Fibroblast of peridontal ligament (primary cell): ENCODE data around the gene PTPRN2.

Source experiments
- DNase-seq: peaks from one replicate; pipeline ENCODE4 v3.0.0-alpha.2; 2010; ENCODE audit errors: extremely low read depth

Gene PTPRN2

DNA sequence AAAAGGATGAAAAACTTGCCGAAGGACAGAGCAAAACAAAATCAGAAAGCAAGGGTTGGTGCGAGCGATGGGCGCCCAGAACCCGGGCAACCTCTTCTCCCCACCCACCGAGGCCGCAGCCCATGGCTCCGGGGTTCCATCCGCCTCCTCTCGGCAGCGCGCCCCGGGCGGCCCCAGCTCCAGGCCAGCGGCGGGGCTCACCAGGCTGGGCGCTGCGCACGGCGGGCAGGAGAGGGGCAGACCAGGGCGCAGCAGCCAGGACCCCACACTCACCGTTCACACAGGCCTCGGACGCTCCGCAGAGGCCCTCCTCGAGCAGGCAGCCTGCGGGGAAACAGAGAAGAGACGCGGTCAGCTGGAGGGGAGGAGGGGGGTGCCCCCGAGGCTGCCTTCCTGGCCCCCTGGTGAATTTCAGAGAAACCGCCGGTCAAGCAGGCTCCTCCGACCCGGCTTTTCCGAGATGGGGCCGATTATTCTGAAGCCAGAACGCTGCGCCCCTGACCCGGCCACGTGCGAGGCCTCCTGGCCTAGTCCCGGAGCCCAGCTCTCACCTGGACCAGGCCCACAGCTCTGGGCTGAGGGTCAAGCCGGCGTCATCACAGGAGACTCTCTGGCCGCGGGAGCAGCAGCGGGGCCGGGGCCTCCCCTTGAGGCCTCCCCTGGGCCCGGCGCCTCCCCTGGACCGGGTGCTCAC, 98.0 kb downstream of the PTPRN2 start:
- DNase-seq = no peak

- DNase-seq = no peak
These were observed 99.2 kb downstream of the PTPRN2 start for GRCh38 chr7:158488181-158488971.

- DNase-seq = no peak
These were observed 99.9 kb downstream of the PTPRN2 start for GRCh38 chr7:158487631-158488151.

DNA sequence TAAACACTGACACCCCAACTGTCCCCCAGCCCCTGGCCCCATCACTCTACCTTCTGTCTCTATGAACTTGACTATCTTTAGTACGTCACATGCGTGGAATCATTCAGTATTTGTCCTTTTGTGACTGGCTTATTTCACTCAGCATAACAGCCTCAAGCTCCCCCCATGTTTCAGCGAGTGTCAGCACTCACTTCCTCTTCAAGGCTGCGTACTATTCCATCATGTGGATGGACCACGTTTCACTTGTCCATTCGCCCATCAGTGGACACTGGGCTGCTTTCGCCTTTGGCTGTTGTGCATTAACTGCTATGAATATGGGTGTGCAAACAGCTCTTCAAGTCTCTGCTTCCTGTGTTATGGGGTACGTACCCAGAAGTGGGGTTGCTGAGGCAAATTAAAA, 100.7 kb downstream of the PTPRN2 start:
- no peak for DNase-seq

- no peak for DNase-seq
These were observed 102.7 kb downstream of the PTPRN2 start for GRCh38 chr7:158484801-158485531.

- no peak for DNase-seq
These were observed 105.1 kb downstream of the PTPRN2 start for GRCh38 chr7:158482480-158482879.

GRCh38 chr7:158479664-158480025, 108.0 kb downstream of the PTPRN2 start:
- no peak for DNase-seq

- no peak for DNase-seq
These were observed 108.5 kb downstream of the PTPRN2 start for GRCh38 chr7:158479021-158479663.

DNA sequence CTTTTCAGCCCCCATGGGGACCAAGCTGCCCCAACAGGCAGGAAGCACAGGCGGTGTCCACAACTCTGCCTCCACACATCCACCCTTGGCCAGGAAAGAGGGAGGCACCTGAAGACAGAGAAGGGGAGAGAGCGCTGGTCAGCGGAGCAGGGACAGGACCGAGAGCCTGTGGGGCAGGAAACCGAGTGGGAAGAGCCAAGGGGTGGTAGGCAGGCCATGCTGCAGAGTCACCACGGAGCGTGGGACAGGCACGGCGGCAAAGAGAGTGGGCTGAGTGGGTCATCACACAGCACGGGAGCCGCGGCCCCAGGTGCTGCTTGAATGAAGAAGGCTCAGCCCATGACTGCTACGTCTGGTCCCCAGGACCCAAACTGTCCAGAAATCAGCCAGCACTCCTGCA, 109.8 kb downstream of the PTPRN2 start:
- no peak for DNase-seq

DNA sequence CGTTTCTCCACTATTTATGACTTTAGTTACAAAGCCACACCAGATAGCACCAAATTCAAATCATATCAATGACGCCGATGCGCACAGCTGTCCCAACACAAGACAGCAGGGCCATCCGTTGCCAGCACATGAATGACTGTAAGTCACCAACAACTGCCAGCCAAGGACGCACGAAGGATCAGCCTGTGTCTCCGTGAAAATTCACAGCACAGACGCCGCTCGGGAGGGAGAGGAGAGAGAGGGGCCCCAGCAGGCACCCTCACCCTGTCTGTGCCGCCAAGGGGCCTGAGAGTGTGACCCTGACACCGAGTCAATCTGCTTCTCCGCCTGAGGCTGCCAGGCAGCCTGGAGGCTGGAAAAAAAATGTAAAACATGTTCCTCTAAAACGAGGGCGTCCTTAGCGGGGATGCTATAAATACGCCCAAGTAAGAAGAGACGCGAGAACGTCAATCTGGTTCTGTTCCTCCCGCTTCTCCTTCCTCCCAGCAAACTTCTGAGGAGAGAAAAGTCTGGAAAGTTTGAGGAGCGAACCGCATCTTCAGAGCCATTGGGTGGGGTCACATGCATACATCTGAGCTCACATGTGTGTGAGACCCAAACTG, 111.2 kb downstream of the PTPRN2 start:
- no peak for DNase-seq

GRCh38 chr7:158475679-158476052, 112.0 kb downstream of the PTPRN2 start:
- no peak for DNase-seq

- no peak for DNase-seq
These were observed 112.5 kb downstream of the PTPRN2 start for GRCh38 chr7:158475036-158475678.

DNA sequence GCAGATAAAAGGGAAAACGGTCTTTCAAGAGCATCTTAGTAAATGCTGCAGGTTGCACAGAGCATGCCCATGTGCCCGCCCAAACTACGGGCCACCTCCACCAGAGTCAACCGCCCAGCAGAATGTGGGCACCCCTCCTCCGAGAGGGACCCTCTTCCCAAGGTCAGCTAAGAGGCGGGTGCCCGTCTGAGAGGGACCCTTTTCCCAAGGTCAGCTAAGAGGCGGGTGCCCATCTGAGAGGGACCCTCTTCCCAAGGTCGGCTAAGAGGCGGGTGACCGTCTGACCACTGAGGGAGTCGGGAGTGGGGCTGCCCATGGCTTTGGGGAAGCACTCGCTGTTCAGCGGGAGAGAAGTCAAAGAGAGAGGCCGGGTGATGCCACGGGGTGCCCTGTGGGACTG, 113.1 kb downstream of the PTPRN2 start:
- DNase-seq = no peak

- DNase-seq = no peak
These were observed 113.7 kb downstream of the PTPRN2 start for GRCh38 chr7:158473946-158474345.

- no peak for DNase-seq
These were observed 114.4 kb downstream of the PTPRN2 start for GRCh38 chr7:158473221-158473620.

- DNase-seq = no peak
These were observed 115.0 kb downstream of the PTPRN2 start for GRCh38 chr7:158472596-158472995.

- DNase-seq = no peak
These were observed 115.9 kb downstream of the PTPRN2 start for GRCh38 chr7:158471716-158472115.

GRCh38 chr7:158470336-158470735, 117.3 kb downstream of the PTPRN2 start:
- DNase-seq = no peak

DNA sequence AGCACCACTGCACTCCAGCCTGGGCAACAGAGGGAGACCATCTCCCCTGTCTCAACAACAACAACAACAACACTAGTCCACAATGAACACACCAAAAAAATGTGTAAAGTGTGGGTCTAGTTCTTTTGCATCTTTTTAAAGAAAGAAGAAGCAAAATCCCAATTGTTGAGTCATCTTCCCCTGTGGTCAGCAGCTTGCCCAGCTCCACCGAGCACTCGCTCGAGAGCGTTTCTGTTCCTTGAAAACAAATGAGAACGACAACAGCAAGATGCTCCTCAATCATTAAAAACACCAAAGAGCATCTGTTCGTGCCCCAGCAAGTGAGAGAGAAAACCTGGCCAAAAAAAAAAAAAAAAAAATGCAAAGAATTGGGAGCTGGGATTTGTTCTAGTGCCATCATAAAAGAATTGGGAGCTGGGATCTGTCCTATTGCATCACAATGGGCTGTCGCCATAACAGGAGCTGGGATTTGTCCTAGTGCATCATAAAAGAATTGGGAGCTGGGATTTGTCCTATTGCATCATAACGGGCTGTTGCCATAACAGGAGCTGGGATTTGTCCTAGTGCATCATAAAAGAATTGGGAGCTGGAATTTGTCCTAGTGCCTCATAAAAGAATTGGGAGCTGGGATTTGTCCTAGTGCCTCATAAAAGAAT, 118.1 kb downstream of the PTPRN2 start:
- DNase-seq = no peak

- DNase-seq = no peak
These were observed 118.8 kb downstream of the PTPRN2 start for GRCh38 chr7:158468700-158469296.
